H1 (cell line): ENCODE data around the gene PVR. TPM values are rescaled to one million over a fixed set of nuclear protein-coding genes. Genes with fewer than 3 reads are reported as not detected.

Experiments
- ATF2 ChIP-seq: IDR thresholded peaks from 2 replicates; pipeline ENCODE4 v1.6.1; 2012; ENCODE audit warnings: low read length, inconsistent platforms
- ATF3 ChIP-seq: IDR thresholded peaks from 2 replicates; pipeline ENCODE4 v1.6.1; 2011; ENCODE audit warnings: low read depth, mild to moderate bottlenecking, low read length; ENCODE audit not compliant: insufficient read depth
- BACH1 ChIP-seq: IDR thresholded peaks from 2 replicates; pipeline ENCODE4 v1.6.1; 2012; ENCODE audit warnings: low read length, improper control_type of control experiment
- BRCA1 ChIP-seq: IDR thresholded peaks from 2 replicates; pipeline ENCODE4 v1.6.1; 2012; ENCODE audit warnings: low read depth, low read length, improper control_type of control experiment
- CBX8 ChIP-seq: fragments of 300-800, 300-1000 bp; sonication (generic); IDR thresholded peaks from 2 replicates; pipeline ENCODE4 v1.7.1; 2016; ENCODE audit warnings: low read depth, low read length, borderline replicate concordance
- EZH2 ChIP-seq: fragments of 200-600 bp; sonication (generic); IDR thresholded peaks from 2 replicates; pipeline ENCODE4 v1.7.1; 2012; ENCODE audit warnings: low read depth, mild to moderate bottlenecking, moderate library complexity, low read length, inconsistent platforms; ENCODE audit not compliant: severe bottlenecking
- FOSL1 ChIP-seq: IDR thresholded peaks from 2 replicates; pipeline ENCODE4 v1.6.1; 2011; ENCODE audit warnings: mild to moderate bottlenecking, low read depth, low read length, moderate library complexity; ENCODE audit not compliant: insufficient read depth
- GABPA ChIP-seq: IDR thresholded peaks from 2 replicates; pipeline ENCODE4 v1.6.1; 2011; ENCODE audit warnings: mild to moderate bottlenecking, low read length, moderate library complexity, borderline replicate concordance; ENCODE audit not compliant: insufficient read depth
- HDAC2 ChIP-seq, 2 experiments: fragments of 300-600 bp in 1 of 2; sonication (generic) in 1 of 2; IDR thresholded peaks; 2 replicates each; pipeline ENCODE4 v1.6.1; 2011 to 2012; ENCODE audit warnings: low read depth in 2 of 2, low read length in 2 of 2, mild to moderate bottlenecking in 2 of 2, moderate library complexity in 2 of 2, borderline replicate concordance in 1 of 2, inconsistent platforms in 1 of 2
- JUN ChIP-seq: IDR thresholded peaks from 2 replicates; pipeline ENCODE4 v1.6.1; 2011; ENCODE audit warnings: low read depth, mild to moderate bottlenecking, improper control_type of control experiment, low read length
- JUND ChIP-seq: IDR thresholded peaks from 2 replicates; pipeline ENCODE4 v1.6.1; 2011; ENCODE audit warnings: mild to moderate bottlenecking, improper control_type of control experiment, low read length
- KDM1A ChIP-seq: fragments of 200-600, 300-600 bp; sonication (generic); IDR thresholded peaks from 2 replicates; pipeline ENCODE4 v1.7.1; 2016; ENCODE audit warnings: mild to moderate bottlenecking, low read length, borderline replicate concordance
- NANOG ChIP-seq: IDR thresholded peaks from 2 replicates; pipeline ENCODE4 v1.6.1; 2011; ENCODE audit warnings: low read length, low read depth, mild to moderate bottlenecking, inconsistent platforms; ENCODE audit not compliant: insufficient read depth, poor library complexity, severe bottlenecking
- POLR2A ChIP-seq, 2 experiments: IDR thresholded peaks; 1 replicate in 1 of 2; 2 replicates in 1 of 2; pipeline ENCODE4 v1.6.1; 2011; ENCODE audit warnings: low read depth in 2 of 2, low read length in 2 of 2, mild to moderate bottlenecking in 2 of 2; ENCODE audit errors: control extremely low read depth in 1 of 2
- POLR2AphosphoS5 ChIP-seq: IDR thresholded peaks from 2 replicates; pipeline ENCODE4 v1.6.1; 2011; ENCODE audit warnings: low read depth, low read length
- RNF2 ChIP-seq: fragments of 200-900, 300-1000 bp; sonication (generic); IDR thresholded peaks from 2 replicates; pipeline ENCODE4 v1.7.1; 2016; ENCODE audit warnings: borderline replicate concordance, low read depth, mild to moderate bottlenecking, antibody characterized with exemption, low read length; ENCODE audit not compliant: poor library complexity, severe bottlenecking; ENCODE audit errors: missing control alignments
- RXRA ChIP-seq: IDR thresholded peaks from 2 replicates; pipeline ENCODE4 v1.6.1; 2011; ENCODE audit warnings: low read depth, mild to moderate bottlenecking, low read length, moderate library complexity; ENCODE audit not compliant: insufficient read depth
- SP4 ChIP-seq: IDR thresholded peaks from 2 replicates; pipeline ENCODE4 v1.6.1; 2012; ENCODE audit warnings: low read length, inconsistent platforms
- SUZ12 ChIP-seq: fragments of 200-600 bp; sonication (generic); IDR thresholded peaks from 2 replicates; pipeline ENCODE4 v1.6.1; 2012; ENCODE audit warnings: mild to moderate bottlenecking, inconsistent platforms, low read length, moderate library complexity, mixed read lengths
- TBP ChIP-seq: IDR thresholded peaks from 2 replicates; pipeline ENCODE4 v1.6.1; 2011; ENCODE audit warnings: low read depth, low read length, improper control_type of control experiment
- ZNF274 ChIP-seq: IDR thresholded peaks from 2 replicates; pipeline ENCODE4 v1.7.0; 2012; ENCODE audit warnings: low read length, borderline replicate concordance; ENCODE audit errors: extremely low read depth
- polyA plus RNA-seq, 7 experiments: library from polyadenylated mRNA; depleted of rRNA in 3 of 7; stranded (reverse) in 5 of 7; unstranded in 2 of 7; fragments of >200 nt in 5 of 7; fragments of 200-250 nt in 2 of 7; gene quantifications; 1 replicate in 5 of 7; 2 replicates in 1 of 7; 4 replicates in 1 of 7; pipeline versions ENCODE4 v1.2.1 to v1.2.3, GENCODE V29; 2011 to 2013; ENCODE audit warnings: missing spikeins in 2 of 7, mixed read lengths in 2 of 7
- total RNA-seq: library from RNA; stranded (reverse); fragmentation: NEBNext Ultra II Directional; extraction: Animal tissue kit (Norgen Biotek cat#: 25700); gene quantifications from 2 replicates; pipeline ENCODE4 v1.2.1, GENCODE V29; 2021

The PVR gene
- total and polyA plus RNA-seq, 2 of the 8 experiments (the other 6 are each of a cell fraction or from before 2014, with no cell fraction given), result 13.3 to 14.8 TPM

- TF ChIP-seq ATF3 (no peak), EZH2 (peak; percentile 34), ATF2 (no peak), POLR2A (IDR thresholded peaks at IDR 0.05; ENCODE audit: control extremely low read depth in 1 of 2, low read depth in 2 of 2, low read length in 2 of 2) (peak in 1 of 2 experiments; percentile 20; a peak in 1 of 3 replicates), BACH1 (no peak), SP4 (no peak), NANOG (no peak), KDM1A (no peak), GABPA (no peak), FOSL1 (no peak), POLR2AphosphoS5 (0 out of 2 replicates have a peak, but pooled peaks have one; percentile 11), JUN (no peak), JUND (no peak), SUZ12 (peak; percentile 22; the same call in 1 of the 2 replicates), CBX8 (no peak), RNF2 (no peak), RXRA (no peak), ZNF274 (no peak), TBP (peak; percentile 65; the same call in 1 of the 2 replicates), HDAC2 (IDR thresholded peaks at IDR 0.05; ENCODE audit: borderline replicate concordance in 1 of 2, low read depth in 2 of 2, low read length in 2 of 2) (0 out of 4 replicates have a peak, but pooled peaks of 1 of the 2 experiments have one; percentile 27), BRCA1 (no peak)
Observed at GRCh38 chr19:44643605-44644401, at the start of gene PVR (continued).
